ENCODE results near the gene TSSC4.

GRCh38 chr11:2389377-2390026 is 11.0 kb upstream of the TSSC4 start:
- no peak for TF ChIP-seq CTCF (IDR thresholded peaks at IDR 0.05; ENCODE audit: insufficient read depth, low read length)
- no peak for TF ChIP-seq GABPA (IDR thresholded peaks at IDR 0.05; ENCODE audit: low read depth)
- TF ChIP-seq SPI1 (IDR thresholded peaks at IDR 0.05; ENCODE audit: borderline replicate concordance, low read depth) = no peak
- no peak for TF ChIP-seq POLR2AphosphoS5 (IDR thresholded peaks at IDR 0.05; ENCODE audit: low read depth)
- TF ChIP-seq REST (IDR thresholded peaks at IDR 0.05; ENCODE audit: insufficient replicate concordance, low read depth) = no peak

Measured in HL-60 (cell line).